ENCODE measurements around the gene OR2D2.

DNA sequence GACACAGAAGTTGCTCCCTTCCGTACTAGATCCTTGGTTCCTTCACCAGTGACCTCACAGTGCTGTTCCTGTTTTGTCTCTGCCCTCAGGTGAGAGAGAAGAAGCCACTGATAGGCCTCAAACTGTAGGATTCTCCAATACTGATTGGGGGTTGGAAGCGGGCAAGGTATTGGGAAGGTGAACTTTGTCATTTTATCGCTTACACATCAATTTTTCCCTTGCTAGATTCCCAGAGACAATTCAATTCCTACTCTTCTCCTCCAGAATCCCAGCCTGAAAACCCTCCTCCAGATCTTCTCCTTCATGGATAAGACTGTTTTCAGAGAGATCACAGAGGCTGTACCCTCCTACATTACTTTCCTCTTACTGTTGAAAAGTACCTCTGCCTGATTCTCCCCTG is 19.1 kb upstream of the OR2D2 start:
- TF ChIP-seq POLR2A (IDR thresholded peaks at IDR 0.05; ENCODE audit: low read depth) (no peak), POLR2AphosphoS5 (IDR thresholded peaks at IDR 0.05) (no peak), EP300 (IDR thresholded peaks at IDR 0.05) (no peak)
- TF ChIP-seq, protein P1, sequence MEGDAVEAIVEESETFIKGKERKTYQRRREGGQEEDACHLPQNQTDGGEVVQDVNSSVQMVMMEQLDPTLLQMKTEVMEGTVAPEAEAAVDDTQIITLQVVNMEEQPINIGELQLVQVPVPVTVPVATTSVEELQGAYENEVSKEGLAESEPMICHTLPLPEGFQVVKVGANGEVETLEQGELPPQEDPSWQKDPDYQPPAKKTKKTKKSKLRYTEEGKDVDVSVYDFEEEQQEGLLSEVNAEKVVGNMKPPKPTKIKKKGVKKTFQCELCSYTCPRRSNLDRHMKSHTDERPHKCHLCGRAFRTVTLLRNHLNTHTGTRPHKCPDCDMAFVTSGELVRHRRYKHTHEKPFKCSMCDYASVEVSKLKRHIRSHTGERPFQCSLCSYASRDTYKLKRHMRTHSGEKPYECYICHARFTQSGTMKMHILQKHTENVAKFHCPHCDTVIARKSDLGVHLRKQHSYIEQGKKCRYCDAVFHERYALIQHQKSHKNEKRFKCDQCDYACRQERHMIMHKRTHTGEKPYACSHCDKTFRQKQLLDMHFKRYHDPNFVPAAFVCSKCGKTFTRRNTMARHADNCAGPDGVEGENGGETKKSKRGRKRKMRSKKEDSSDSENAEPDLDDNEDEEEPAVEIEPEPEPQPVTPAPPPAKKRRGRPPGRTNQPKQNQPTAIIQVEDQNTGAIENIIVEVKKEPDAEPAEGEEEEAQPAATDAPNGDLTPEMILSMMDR (IDR thresholded peaks at IDR 0.05): no peak
